Measurements from ENCODE around the gene GPR108. TPM values are rescaled to one million over a fixed set of nuclear protein-coding genes. Genes with fewer than 3 reads are reported as not detected.
"Not testable (repeated sequence)": the region's sequence is repeated elsewhere in the genome, so short reads cannot be mapped to it uniquely, and the experiment has no call there.

Gene GPR108
- total RNA-seq, 1 experiment from 2014 or later, result 53.6 TPM

GRCh38 chr19:6711078-6711361 lies 26.4 kb downstream of the GPR108 start:
- Mint-ChIP-seq H3K27ac (ENCODE audit: unreplicated experiment) (no peak overlapping the region), H3K9me3 (ENCODE audit: unreplicated experiment) (no peaks in the 10 kb centered on the region), H3K27me3 (ENCODE audit: insufficient read depth, unreplicated experiment) (peaks cover 9% of the 10 kb centered on the region), H3K36me3 (ENCODE audit: insufficient read depth, unreplicated experiment) (no peaks in the 10 kb centered on the region), H3K4me1 (ENCODE audit: low read depth, unreplicated experiment) (no peaks in the 10 kb centered on the region), H3K4me3 (ENCODE audit: unreplicated experiment) (no peak overlapping the region)
- DNase-seq, result no peak
- intact Hi-C loops (cut with micrococcal nuclease; ENCODE audit: unreplicated experiment), result no loop called here
- Histone ChIP-seq H3K4me1 (no peaks in the 10 kb centered on the region), H3K36me3 (ENCODE audit: control insufficient read depth, insufficient read depth, low read length) (no peaks in the 10 kb centered on the region), H3K4me3 (ENCODE audit: low read depth, low read length) (no peak overlapping the region), H3K9me3 (no peaks in the 10 kb centered on the region), H3K27me3 (replicated peaks; ENCODE audit: control insufficient read depth, insufficient read depth, low read length) (no peaks in the 10 kb centered on the region)
- no TSS peak for BruUV-seq (replicated peaks)
- ChIA-PET CTCF (no interaction called here), POLR2A (interaction anchor here (0.6 kb wide), 1 partner anchor 70 kb away, joined by 3 read pairs; no protein-coding TSS in a partner anchor)
- TF ChIP-seq, protein P1, sequence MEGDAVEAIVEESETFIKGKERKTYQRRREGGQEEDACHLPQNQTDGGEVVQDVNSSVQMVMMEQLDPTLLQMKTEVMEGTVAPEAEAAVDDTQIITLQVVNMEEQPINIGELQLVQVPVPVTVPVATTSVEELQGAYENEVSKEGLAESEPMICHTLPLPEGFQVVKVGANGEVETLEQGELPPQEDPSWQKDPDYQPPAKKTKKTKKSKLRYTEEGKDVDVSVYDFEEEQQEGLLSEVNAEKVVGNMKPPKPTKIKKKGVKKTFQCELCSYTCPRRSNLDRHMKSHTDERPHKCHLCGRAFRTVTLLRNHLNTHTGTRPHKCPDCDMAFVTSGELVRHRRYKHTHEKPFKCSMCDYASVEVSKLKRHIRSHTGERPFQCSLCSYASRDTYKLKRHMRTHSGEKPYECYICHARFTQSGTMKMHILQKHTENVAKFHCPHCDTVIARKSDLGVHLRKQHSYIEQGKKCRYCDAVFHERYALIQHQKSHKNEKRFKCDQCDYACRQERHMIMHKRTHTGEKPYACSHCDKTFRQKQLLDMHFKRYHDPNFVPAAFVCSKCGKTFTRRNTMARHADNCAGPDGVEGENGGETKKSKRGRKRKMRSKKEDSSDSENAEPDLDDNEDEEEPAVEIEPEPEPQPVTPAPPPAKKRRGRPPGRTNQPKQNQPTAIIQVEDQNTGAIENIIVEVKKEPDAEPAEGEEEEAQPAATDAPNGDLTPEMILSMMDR (IDR thresholded peaks at IDR 0.05; ENCODE audit: insufficient read depth in 1 of 2, low read depth in 1 of 2, low read length in 1 of 2, severe bottlenecking in 1 of 2, unreplicated experiment in 1 of 2), result no peak

- H3K4me1 Mint-ChIP-seq (ENCODE audit: low read depth, unreplicated experiment), result no peaks in the 10 kb centered on the region
- no peaks in the 10 kb centered on the region for H3K9me3 Mint-ChIP-seq (ENCODE audit: unreplicated experiment)
- peaks cover 9% of the 10 kb centered on the region for H3K27me3 Mint-ChIP-seq (ENCODE audit: insufficient read depth, unreplicated experiment)
- Histone ChIP-seq H3K4me3 (ENCODE audit: low read depth, low read length) (no peak overlapping the region), H3K4me1 (no peaks in the 10 kb centered on the region), H3K36me3 (ENCODE audit: control insufficient read depth, insufficient read depth, low read length) (no peaks in the 10 kb centered on the region), H3K9me3 (no peaks in the 10 kb centered on the region), H3K27me3 (replicated peaks; ENCODE audit: control insufficient read depth, insufficient read depth, low read length) (no peaks in the 10 kb centered on the region)
- intact Hi-C loops (cut with micrococcal nuclease; ENCODE audit: unreplicated experiment), result no loop called here
- DNase-seq, result no peak
- no peak overlapping the region for H3K4me3 Mint-ChIP-seq (ENCODE audit: unreplicated experiment)
- CTCF ChIA-PET, result no interaction called here
- H3K36me3 Mint-ChIP-seq (ENCODE audit: insufficient read depth, unreplicated experiment), result no peaks in the 10 kb centered on the region
- TF ChIP-seq, protein P1 (IDR thresholded peaks at IDR 0.05; ENCODE audit: insufficient read depth in 1 of 2, low read depth in 1 of 2, low read length in 1 of 2, severe bottlenecking in 1 of 2, unreplicated experiment in 1 of 2), result no peak
- POLR2A ChIA-PET, result no interaction called here
- H3K27ac Mint-ChIP-seq (ENCODE audit: unreplicated experiment), result peak overlapping the region; percentile 4
- BruUV-seq (replicated peaks), result no TSS peak
These were observed 26.9 kb downstream of the GPR108 start for GRCh38 chr19:6710273-6711077.

- Mint-ChIP-seq H3K4me1 (ENCODE audit: low read depth, unreplicated experiment) (no peaks in the 10 kb centered on the region), H3K27ac (ENCODE audit: unreplicated experiment) (no peak overlapping the region), H3K36me3 (ENCODE audit: insufficient read depth, unreplicated experiment) (no peaks in the 10 kb centered on the region), H3K9me3 (ENCODE audit: unreplicated experiment) (no peaks in the 10 kb centered on the region), H3K27me3 (ENCODE audit: insufficient read depth, unreplicated experiment) (peaks cover 9% of the 10 kb centered on the region), H3K4me3 (ENCODE audit: unreplicated experiment) (no peak overlapping the region)
- intact Hi-C loops (cut with micrococcal nuclease; ENCODE audit: unreplicated experiment), result no loop called here
- no peaks in the 10 kb centered on the region for H3K4me1 ChIP-seq
- CTCF ChIA-PET, result no interaction called here
- no TSS peak for BruUV-seq (replicated peaks)
- POLR2A ChIA-PET, result no interaction called here
- TF ChIP-seq, protein P1 (IDR thresholded peaks at IDR 0.05; ENCODE audit: insufficient read depth in 1 of 2, low read depth in 1 of 2, low read length in 1 of 2, severe bottlenecking in 1 of 2, unreplicated experiment in 1 of 2), result no peak
- H3K36me3 ChIP-seq (ENCODE audit: control insufficient read depth, insufficient read depth, low read length), result no peaks in the 10 kb centered on the region
- H3K9me3 ChIP-seq, result no peaks in the 10 kb centered on the region
- no peak overlapping the region for H3K4me3 ChIP-seq (ENCODE audit: low read depth, low read length)
- H3K27me3 ChIP-seq (replicated peaks; ENCODE audit: control insufficient read depth, insufficient read depth, low read length), result no peaks in the 10 kb centered on the region
- no peak for DNase-seq
These were observed 27.8 kb downstream of the GPR108 start for GRCh38 chr19:6709549-6709948.

DNA sequence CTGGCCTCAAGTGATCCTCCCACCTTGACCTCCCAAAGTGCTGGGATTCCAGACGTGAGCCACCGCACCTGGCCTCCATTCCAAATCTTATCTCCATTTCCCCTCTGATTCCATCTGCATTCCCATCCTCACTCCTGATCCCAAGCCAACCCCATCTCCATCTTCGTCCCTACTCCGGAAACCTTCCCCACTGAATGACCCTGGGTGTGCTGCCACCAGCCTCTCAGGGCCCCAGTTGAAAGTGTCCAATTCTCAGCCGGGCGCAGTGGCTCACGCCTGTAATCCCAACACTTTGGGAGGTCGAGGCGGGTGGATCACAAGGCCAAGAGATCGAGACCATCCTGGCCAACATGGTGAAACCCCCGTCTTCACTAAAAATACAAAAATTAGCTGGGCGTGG lies 28.5 kb downstream of the GPR108 start:
- not testable (repeated sequence) for H3K4me3 Mint-ChIP-seq (ENCODE audit: unreplicated experiment); H3K27me3 Mint-ChIP-seq (ENCODE audit: insufficient read depth, unreplicated experiment)

More for the DNA sequence above, 28.5 kb downstream of the GPR108 start:
- H3K27me3 ChIP-seq (replicated peaks; ENCODE audit: control insufficient read depth, insufficient read depth, low read length); BruUV-seq (replicated peaks); H3K36me3 ChIP-seq (ENCODE audit: control insufficient read depth, insufficient read depth, low read length); H3K9me3 Mint-ChIP-seq (ENCODE audit: unreplicated experiment); DNase-seq; POLR2A ChIA-PET; H3K4me3 ChIP-seq (ENCODE audit: low read depth, low read length); intact Hi-C loops (cut with micrococcal nuclease; ENCODE audit: unreplicated experiment); CTCF ChIA-PET; H3K4me1 Mint-ChIP-seq (ENCODE audit: low read depth, unreplicated experiment); H3K36me3 Mint-ChIP-seq (ENCODE audit: insufficient read depth, unreplicated experiment); H3K4me1 ChIP-seq; H3K9me3 ChIP-seq; H3K27ac Mint-ChIP-seq (ENCODE audit: unreplicated experiment): not testable (repeated sequence)

Measured in Caco-2 (cell line).